Lower leg skin (tissue), 3 donors: ENCODE data around the gene SHISAL1.

Experiments
- POLR2A ChIP-seq, 2 donors: fragments of 450-650 bp; IDR thresholded peaks; one replicate each; pipeline ENCODE4 v1.6.1; 2016 to 2017; ENCODE audit warnings: antibody characterized with exemption in 2 of 2, mild to moderate bottlenecking in 1 of 2, moderate library complexity in 1 of 2
- TF ChIP-seq, protein P1 (sequence below), 3 donors: fragments of 450-650 bp; IDR thresholded peaks; one replicate each; pipeline ENCODE4 v1.5.1; 2016; ENCODE audit warnings: antibody characterized with exemption in 3 of 3, mild to moderate bottlenecking in 3 of 3, moderate library complexity in 2 of 3

DNA sequence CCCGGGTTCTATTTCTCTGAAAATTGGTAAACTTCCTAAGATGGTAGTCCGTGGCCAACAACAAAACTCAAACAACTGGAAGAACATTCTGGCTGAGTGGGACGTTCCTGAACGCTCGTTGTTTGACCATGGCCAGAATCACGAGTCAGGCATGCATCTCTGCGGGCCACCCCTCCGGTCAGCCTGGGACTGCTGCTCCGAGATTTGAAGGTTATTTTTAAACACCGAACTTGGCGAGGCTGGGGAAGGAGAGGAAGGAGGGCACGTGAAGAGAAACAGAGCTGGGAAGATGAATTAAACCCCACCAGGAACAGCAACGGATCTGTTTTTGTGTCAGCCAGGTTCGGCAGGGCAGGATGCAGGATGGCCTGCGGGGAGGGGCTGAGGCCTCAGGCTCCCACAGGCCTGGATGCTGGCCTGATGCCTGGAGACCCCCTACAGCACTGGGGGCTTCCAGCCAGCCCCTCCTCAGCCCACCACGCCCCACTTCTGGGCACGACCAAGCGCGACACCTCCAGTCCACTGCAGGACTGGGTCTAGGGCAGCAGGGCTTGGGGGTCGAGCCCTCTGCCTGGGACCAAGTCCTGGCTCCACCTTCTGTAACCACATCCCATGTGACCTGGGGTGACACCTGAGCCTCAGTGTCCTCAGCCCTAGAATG, 5.1 kb downstream of the SHISAL1 start:
- TF ChIP-seq, protein P1, sequence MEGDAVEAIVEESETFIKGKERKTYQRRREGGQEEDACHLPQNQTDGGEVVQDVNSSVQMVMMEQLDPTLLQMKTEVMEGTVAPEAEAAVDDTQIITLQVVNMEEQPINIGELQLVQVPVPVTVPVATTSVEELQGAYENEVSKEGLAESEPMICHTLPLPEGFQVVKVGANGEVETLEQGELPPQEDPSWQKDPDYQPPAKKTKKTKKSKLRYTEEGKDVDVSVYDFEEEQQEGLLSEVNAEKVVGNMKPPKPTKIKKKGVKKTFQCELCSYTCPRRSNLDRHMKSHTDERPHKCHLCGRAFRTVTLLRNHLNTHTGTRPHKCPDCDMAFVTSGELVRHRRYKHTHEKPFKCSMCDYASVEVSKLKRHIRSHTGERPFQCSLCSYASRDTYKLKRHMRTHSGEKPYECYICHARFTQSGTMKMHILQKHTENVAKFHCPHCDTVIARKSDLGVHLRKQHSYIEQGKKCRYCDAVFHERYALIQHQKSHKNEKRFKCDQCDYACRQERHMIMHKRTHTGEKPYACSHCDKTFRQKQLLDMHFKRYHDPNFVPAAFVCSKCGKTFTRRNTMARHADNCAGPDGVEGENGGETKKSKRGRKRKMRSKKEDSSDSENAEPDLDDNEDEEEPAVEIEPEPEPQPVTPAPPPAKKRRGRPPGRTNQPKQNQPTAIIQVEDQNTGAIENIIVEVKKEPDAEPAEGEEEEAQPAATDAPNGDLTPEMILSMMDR (IDR thresholded peaks at IDR 0.05): no peak
- no peak for TF ChIP-seq POLR2A (IDR thresholded peaks at IDR 0.05)
